ENCODE measurements around the gene PPP2R5D. TPM values are rescaled to one million over a fixed set of nuclear protein-coding genes. Genes with fewer than 3 reads are reported as not detected.
A peak's percentile ranks its signal among the peaks of the same experiment; 100 is the strongest.

The PPP2R5D gene
- total and polyA plus RNA-seq, 9 of the 15 experiments (the other 6 are each of a cell fraction or from before 2014, with no cell fraction given), result 1.3 to 96.1 (median 38.4) TPM

GRCh38 chr6:43020847-43021246 lies 36.5 kb downstream of the PPP2R5D start:
- H3K36me3 ChIP-seq (ENCODE audit: control insufficient read depth, insufficient read depth, low read length), result peaks cover 80% of the 10 kb centered on the region
- H3K4me3 ChIP-seq, result peak overlapping the region; percentile 72
- peak; percentile 34 for ATAC-seq
- WGBS (ENCODE audit: insufficient coverage, low coverage, missing lambda C conversion rate), result 48% methylated on average over 3 of the region's 5 CpGs
- H3K27ac ChIP-seq (ENCODE audit: extremely low read depth, low read depth, low read length), result peak overlapping the region; percentile 83
- peak overlapping the region; percentile 94 for H2AFZ ChIP-seq (ENCODE audit: low read depth, low read length)
- TF ChIP-seq ZNF12 (CRISPR knock-in tag; IDR thresholded peaks at IDR 0.05) (no peak), MLLT1 (IDR thresholded peaks at IDR 0.05) (no peak), PCBP1 (IDR thresholded peaks at IDR 0.05; ENCODE audit: low read depth, low read length, poor library complexity, severe bottlenecking) (peak; percentile 2), NR2C1 (IDR thresholded peaks at IDR 0.05) (no peak), NR2C1 (tag; IDR thresholded peaks at IDR 0.05) (0 out of 2 replicates have a peak, but pooled peaks have one; percentile 21), CEBPG (CRISPR knock-in tag; IDR thresholded peaks at IDR 0.05) (0 out of 2 replicates have a peak, but pooled peaks have one; percentile 8), CEBPG (tag; conservative IDR thresholded peaks at IDR 0.05 in 1 of 2, IDR thresholded peaks at IDR 0.05 in 1 of 2) (no peak), SMAD1 (IDR thresholded peaks at IDR 0.05; ENCODE audit: low read depth, low read length, partially characterized antibody) (no peak), ZNF511 (CRISPR knock-in tag; IDR thresholded peaks at IDR 0.05) (no peak)
- TF ChIP-seq, protein P1, sequence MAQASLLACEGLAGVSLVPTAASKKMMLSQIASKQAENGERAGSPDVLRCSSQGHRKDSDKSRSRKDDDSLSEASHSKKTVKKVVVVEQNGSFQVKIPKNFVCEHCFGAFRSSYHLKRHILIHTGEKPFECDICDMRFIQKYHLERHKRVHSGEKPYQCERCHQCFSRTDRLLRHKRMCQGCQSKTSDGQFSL (CRISPR knock-in tag; IDR thresholded peaks at IDR 0.05), result no peak
- TF ChIP-seq, protein P1 (tag; IDR thresholded peaks at IDR 0.05), result peak in 1 of 2 experiments; percentile 1; a peak in 1 of 4 replicates
- H3K4me1 ChIP-seq (replicated peaks in 1 of 2; ENCODE audit: control insufficient read depth in 2 of 2, insufficient read depth in 2 of 2, low read length in 2 of 2), result peaks cover 37 to 39% of the 10 kb centered on the region in 2 experiments
- no peaks in the 10 kb centered on the region for H3K9me1 ChIP-seq (ENCODE audit: control insufficient read depth, insufficient read depth, low read length)
- peak overlapping the region; percentile 82 to 94 for H3K9ac ChIP-seq (ENCODE audit: insufficient read depth in 1 of 2, low read depth in 2 of 2, low read length in 2 of 2)
- peak in 3 of 4 experiments; percentile 50 to 61 (median 55) for DNase-seq (ENCODE audit: extremely low read depth in 1 of 4, low spot score in 3 of 4)
- in situ Hi-C loops (cut with MboI) (no loop called here), intact Hi-C loops (cut with micrococcal nuclease) (no loop called here)
- ChIA-PET POLR2A (interaction anchor here (0.6 to 2.5 kb wide), 11 partner anchors 9 to 185 kb away, joined by 3 to 17 read pairs (median 4); partner anchors contain the start of genes CNPY3, CUL7 and PEX6), CTCF (ENCODE audit: low intra/inter-chr PET ratio) (no interaction called here)
- H3K4me2 ChIP-seq (ENCODE audit: insufficient read depth, low read length), result peak overlapping the region; percentile 100
- no TSS peak for BruUV-seq (replicated peaks)
- no peaks in the 10 kb centered on the region for H4K20me1 ChIP-seq (replicated peaks; ENCODE audit: control insufficient read depth, insufficient read depth, low read length)
- peak; percentile 37 for FAIRE-seq
- H3K27me3 ChIP-seq (ENCODE audit: control insufficient read depth in 2 of 2, insufficient read depth in 2 of 2, low read length in 2 of 2), result no peaks in the 10 kb centered on the region
- H3K9me3 ChIP-seq (replicated peaks; ENCODE audit: control insufficient read depth, insufficient read depth, low read depth, low read length), result no peaks in the 10 kb centered on the region
- H3K79me2 ChIP-seq (ENCODE audit: control insufficient read depth, insufficient read depth, low read length), result peaks cover 59% of the 10 kb centered on the region

All from K562 (cell line).